B cell (primary cell): Measurements from ENCODE around the gene KLF1. TPM values are rescaled to one million over a fixed set of nuclear protein-coding genes. Genes with fewer than 3 reads are reported as not detected.

Experiments
- ATAC-seq: fragments of 200-7000 bp; cut with Tn5 transposase; one replicate; pipeline ENCODE4 v1.10.0; 2021; ENCODE audit warnings: low read depth, mild to moderate bottlenecking, moderate number of reproducible peaks, moderate library complexity
- CTCF ChIA-PET: fragments of 350-600 bp; sonication (Branson Sonifier 250); formaldehyde crosslinking; loops from one replicate; lab custom pipeline; 2021; ENCODE audit warnings: antibody characterized with exemption, inconsistent platforms; lab: Charles Lee
- POLR2A ChIA-PET: fragments of 350-600 bp; sonication (Branson Sonifier 250); formaldehyde crosslinking; loops from one replicate; lab custom pipeline; 2021; ENCODE audit warnings: antibody characterized with exemption; lab: Charles Lee
- DNase-seq: peaks from one replicate; pipeline ENCODE4 v3.0.0; 2013
- H2AFZ ChIP-seq: 2 replicates; pipeline ENCODE4 v1.6.1; 2012; ENCODE audit warnings: mild to moderate bottlenecking, low read depth, low read length; ENCODE audit not compliant: insufficient read depth, poor library complexity, severe bottlenecking
- H3K27ac ChIP-seq, 2 donors: 1 replicate in 1 of 2; 2 replicates in 1 of 2; pipeline ENCODE4 v1.5.1; 2012 to 2013; ENCODE audit warnings: low read length in 2 of 2, mild to moderate bottlenecking in 2 of 2, moderate library complexity in 1 of 2
- H3K27me3 ChIP-seq, 4 experiments: fragments of 200-600 bp in 1 of 4; sonication (generic) in 1 of 4; replicated peaks in 1 of 4; 1 replicate in 2 of 4; 2 replicates in 2 of 4; pipeline versions ENCODE4 v1.6.1 to v1.7.0; 2013 to 2016; ENCODE audit warnings: low read length in 3 of 4, mild to moderate bottlenecking in 2 of 4, mixed read lengths in 1 of 4, moderate library complexity in 1 of 4; ENCODE audit not compliant: insufficient read depth in 4 of 4, control insufficient read depth in 3 of 4; ENCODE audit errors: control extremely low read depth in 1 of 4
- H3K36me3 ChIP-seq, 2 experiments: replicated peaks in 1 of 2; 1 replicate in 1 of 2; 2 replicates in 1 of 2; pipeline versions ENCODE4 v1.6.1 to v1.7.1; 2013; ENCODE audit warnings: low read length in 1 of 2; ENCODE audit not compliant: insufficient read depth in 2 of 2, control insufficient read depth in 1 of 2; ENCODE audit errors: control extremely low read depth in 1 of 2, extremely low read depth in 1 of 2
- H3K4me1 ChIP-seq, 2 donors: fragments of 200-600 bp in 1 of 2; sonication (generic) in 1 of 2; 1 replicate in 1 of 2; 2 replicates in 1 of 2; pipeline versions ENCODE4 v1.5.1 to v1.6.1; 2013 to 2017; ENCODE audit warnings: low read length in 2 of 2; ENCODE audit not compliant: control insufficient read depth in 2 of 2, insufficient read depth in 2 of 2
- H3K4me2 ChIP-seq: replicated peaks from 2 replicates; pipeline ENCODE3; 2012; ENCODE audit warnings: mild to moderate bottlenecking, low read depth, low read length; ENCODE audit not compliant: poor library complexity, severe bottlenecking
- H3K4me3 ChIP-seq, 5 experiments: fragments of 200-600 bp in 1 of 5; sonication (generic) in 1 of 5; 1 replicate in 3 of 5; 2 replicates in 2 of 5; pipeline versions ENCODE4 v1.5.1 to v1.7.0; 2011 to 2016; ENCODE audit warnings: low read length in 4 of 5, mild to moderate bottlenecking in 4 of 5, low read depth in 2 of 5, control low read depth in 1 of 5, moderate library complexity in 1 of 5; ENCODE audit not compliant: insufficient read depth in 1 of 5; ENCODE audit errors: control extremely low read depth in 1 of 5, extremely low read depth in 1 of 5
- H3K79me2 ChIP-seq: fragments of 200-600 bp; sonication (generic); one replicate; pipeline ENCODE4 v1.6.0; 2016; ENCODE audit warnings: low read length; ENCODE audit not compliant: control insufficient read depth, insufficient read depth
- H3K9ac ChIP-seq: fragments of 200-600 bp; sonication (generic); 2 replicates; pipeline ENCODE4 v1.6.1; 2017; ENCODE audit warnings: mild to moderate bottlenecking, low read length, moderate library complexity
- H3K9me3 ChIP-seq, 3 donors: one replicate each; pipeline versions ENCODE4 v1.6.1 to v1.7.1; 2013; ENCODE audit warnings: low read length in 2 of 3; ENCODE audit not compliant: control insufficient read depth in 2 of 3, insufficient read depth in 1 of 3; ENCODE audit errors: control extremely low read depth in 1 of 3
- H4K20me1 ChIP-seq: 2 replicates; pipeline ENCODE4 v1.6.0; 2012; ENCODE audit warnings: mild to moderate bottlenecking, low read length; ENCODE audit not compliant: insufficient read depth, control insufficient read depth, poor library complexity, severe bottlenecking
- H3K27ac Mint-ChIP-seq: one replicate; pipeline ENCODE4 v1.8.0; 2021; ENCODE audit warnings: mixed read lengths
- H3K27me3 Mint-ChIP-seq: one replicate; pipeline ENCODE4 v1.8.0; 2021; ENCODE audit warnings: mixed read lengths
- H3K4me1 Mint-ChIP-seq: one replicate; pipeline ENCODE4 v1.8.0; 2021; ENCODE audit warnings: mixed read lengths
- H3K4me3 Mint-ChIP-seq: one replicate; pipeline ENCODE4 v1.8.0; 2021; ENCODE audit warnings: mixed read lengths
- H3K9me3 Mint-ChIP-seq: one replicate; pipeline ENCODE4 v1.8.0; 2022; ENCODE audit warnings: mixed read lengths; ENCODE audit not compliant: insufficient read depth
- CTCF ChIP-seq: fragments of 200-600 bp; IDR thresholded peaks from one replicate; pipeline ENCODE4 v1.8.0; 2022; ENCODE audit warnings: antibody characterized with exemption, mild to moderate bottlenecking
- WGBS: methylation state at CpG from one replicate; pipeline ENCODE4 v1.1.5; 2013; ENCODE audit warnings: missing lambda C conversion rate; ENCODE audit not compliant: insufficient coverage; 5-methylcytosine and 5-hydroxymethylcytosine counted together
- intact Hi-C: fragments of 100-400 bp; cut with micrococcal nuclease; formaldehyde crosslinking; loops from one replicate; pipeline ENCODE4 v1.10.0; 2022
- polyA plus RNA-seq: library from polyadenylated mRNA; depleted of rRNA; stranded (reverse); fragments of >200 nt; gene quantifications from 2 replicates; pipeline ENCODE4 v1.2.3, GENCODE V29; 2012
- total RNA-seq, 2 donors: library from RNA; stranded (reverse); fragments of 120-200 nt in 1 of 2; gene quantifications; 1 replicate in 1 of 2; 2 replicates in 1 of 2; pipeline versions ENCODE4 v1.2.3 to v1.2.4, GENCODE V29; 2013 to 2022

The KLF1 gene
- total and polyA plus RNA-seq, 2 donors (not counting 1 experiment from before 2014, with no cell fraction given): not detected

GRCh38 chr19:12867120-12868099 is 19.6 kb downstream of the KLF1 start:
- TF ChIP-seq CTCF: no peak
- intact Hi-C loops: loop anchor here (2.0 kb wide), 1 partner anchor 13 kb away; the partner anchor contains the start of gene DNASE2
- 3% methylated on average over 48 of the region's 51 CpGs for WGBS
- Mint-ChIP-seq H3K27ac (peak overlapping the region; percentile 77), H3K4me1 (peaks cover 8% of the 10 kb centered on the region), H3K9me3 (peaks cover 4% of the 10 kb centered on the region), H3K4me3 (peak overlapping the region; percentile 91), H3K27me3 (peaks cover 6% of the 10 kb centered on the region)
- H3K27me3 ChIP-seq: peaks cover 0 to 2% (median 0%) of the 10 kb centered on the region in 4 experiments
- peaks cover 0 to 11% of the 10 kb centered on the region in 2 donors for H3K4me1 ChIP-seq
- H2AFZ ChIP-seq: peak overlapping the region; percentile 84
- peak overlapping the region in 1 of 2 donors; percentile 20 for H3K27ac ChIP-seq
- POLR2A ChIA-PET: interaction anchor here (0.5 to 0.6 kb wide), 2 partner anchors 74 to 92 kb away, joined by 4 to 6 read pairs; no protein-coding TSS in a partner anchor
- no peaks in the 10 kb centered on the region for H3K36me3 ChIP-seq
- H3K9ac ChIP-seq: peak overlapping the region; percentile 67
- H3K9me3 ChIP-seq: no peaks in the 10 kb centered on the region
- H4K20me1 ChIP-seq: no peaks in the 10 kb centered on the region
- CTCF ChIA-PET: interaction anchor here (1.5 kb wide), 1 partner anchor 15 kb away, joined by 3 read pairs; no protein-coding TSS in a partner anchor
- H3K79me2 ChIP-seq: no peaks in the 10 kb centered on the region
- ATAC-seq: peak; percentile 89
- H3K4me2 ChIP-seq: peak overlapping the region; percentile 88
- DNase-seq: peak; percentile 91
- H3K4me3 ChIP-seq: peak overlapping the region; percentile 21 to 70 (median 63)
